ENCODE measurements around the gene IL19. TPM values are rescaled to one million over a fixed set of nuclear protein-coding genes. Genes with fewer than 3 reads are reported as not detected.

IL19 gene
- total RNA-seq, 1 donor from 2014 or later = not detected

- Mint-ChIP-seq H3K27me3 (ENCODE audit: insufficient read depth, low read depth) (peaks cover 3% of the 10 kb centered on the region), H3K9me3 (peaks cover 3% of the 10 kb centered on the region), H3K4me3 (no peak overlapping the region), H3K36me3 (no peaks in the 10 kb centered on the region), H3K27ac (no peak overlapping the region), H3K4me1 (no peaks in the 10 kb centered on the region)
- Histone ChIP-seq H3K4me1 (no peaks in the 10 kb centered on the region), H2AFZ (replicated peaks) (no peak overlapping the region), H4K20me1 (ENCODE audit: low read depth) (no peaks in the 10 kb centered on the region), H3K9ac (no peak overlapping the region), H3K4me3 (no peak overlapping the region), H3K4me2 (no peak overlapping the region), H3K36me3 (no peaks in the 10 kb centered on the region), H3K9me3 (ENCODE audit: low read depth) (no peaks in the 10 kb centered on the region), H3K27ac (no peak overlapping the region), H3F3A (ENCODE audit: low read depth) (no peaks in the 10 kb centered on the region), H3K79me2 (ENCODE audit: low read depth) (no peaks in the 10 kb centered on the region), H3K27me3 (no peaks in the 10 kb centered on the region)
- no peak for DNase-seq (ENCODE audit: low spot score)
- TF ChIP-seq CTCF (IDR thresholded peaks at IDR 0.05) (no peak), EZH2phosphoT487 (IDR thresholded peaks at IDR 0.05) (no peak), EZH2 (IDR thresholded peaks at IDR 0.05) (no peak)
These were observed 101.6 kb downstream of the IL19 start for GRCh38 chr1:206872139-206872538.

GRCh38 chr1:206873603-206874188 is 103.1 kb downstream of the IL19 start:
- no peaks in the 10 kb centered on the region for H3F3A ChIP-seq (ENCODE audit: low read depth)
- TF ChIP-seq EZH2 (IDR thresholded peaks at IDR 0.05) (no peak), EZH2phosphoT487 (IDR thresholded peaks at IDR 0.05) (no peak), CTCF (IDR thresholded peaks at IDR 0.05) (no peak)
- peaks cover 6% of the 10 kb centered on the region for H3K27me3 Mint-ChIP-seq (ENCODE audit: insufficient read depth, low read depth)
- H3K9me3 Mint-ChIP-seq = peaks cover 10% of the 10 kb centered on the region
- no peak overlapping the region for H3K4me2 ChIP-seq
- no peaks in the 10 kb centered on the region for H3K79me2 ChIP-seq (ENCODE audit: low read depth)
- no peaks in the 10 kb centered on the region for H3K27me3 ChIP-seq
- no peaks in the 10 kb centered on the region for H3K36me3 Mint-ChIP-seq
- no peak overlapping the region for H3K27ac Mint-ChIP-seq
- no peaks in the 10 kb centered on the region for H3K36me3 ChIP-seq
- H2AFZ ChIP-seq (replicated peaks) = no peak overlapping the region
- no peak overlapping the region for H3K4me3 Mint-ChIP-seq
- no peaks in the 10 kb centered on the region for H3K4me1 ChIP-seq
- H4K20me1 ChIP-seq (ENCODE audit: low read depth) = no peaks in the 10 kb centered on the region
- no peak overlapping the region for H3K4me3 ChIP-seq
- no peak for DNase-seq (ENCODE audit: low spot score)
- no peaks in the 10 kb centered on the region for H3K4me1 Mint-ChIP-seq
- no peaks in the 10 kb centered on the region for H3K9me3 ChIP-seq (ENCODE audit: low read depth)
- no peak overlapping the region for H3K27ac ChIP-seq
- no peak overlapping the region for H3K9ac ChIP-seq

- no peak overlapping the region for H3K4me3 Mint-ChIP-seq
- H4K20me1 ChIP-seq (ENCODE audit: low read depth) = no peaks in the 10 kb centered on the region
- no peaks in the 10 kb centered on the region for H3F3A ChIP-seq (ENCODE audit: low read depth)
- no peak overlapping the region for H3K4me2 ChIP-seq
- no peak overlapping the region for H2AFZ ChIP-seq (replicated peaks)
- H3K79me2 ChIP-seq (ENCODE audit: low read depth) = no peaks in the 10 kb centered on the region
- no peaks in the 10 kb centered on the region for H3K4me1 ChIP-seq
- H3K36me3 ChIP-seq = no peaks in the 10 kb centered on the region
- H3K9ac ChIP-seq = no peak overlapping the region
- H3K4me1 Mint-ChIP-seq = no peaks in the 10 kb centered on the region
- H3K27me3 Mint-ChIP-seq (ENCODE audit: insufficient read depth, low read depth) = peaks cover 3% of the 10 kb centered on the region
- no peak overlapping the region for H3K4me3 ChIP-seq
- H3K27ac ChIP-seq = no peak overlapping the region
- no peak overlapping the region for H3K27ac Mint-ChIP-seq
- H3K9me3 Mint-ChIP-seq = peaks cover 10% of the 10 kb centered on the region
- no peak for DNase-seq (ENCODE audit: low spot score)
- peaks cover 5% of the 10 kb centered on the region for H3K9me3 ChIP-seq (ENCODE audit: low read depth)
- no peaks in the 10 kb centered on the region for H3K27me3 ChIP-seq
- no peak for TF ChIP-seq EZH2phosphoT487 (IDR thresholded peaks at IDR 0.05)
- TF ChIP-seq CTCF (IDR thresholded peaks at IDR 0.05) = no peak
- no peaks in the 10 kb centered on the region for H3K36me3 Mint-ChIP-seq
These were observed 105.3 kb downstream of the IL19 start for GRCh38 chr1:206875752-206876377.
